SK-N-SH treated with all-trans-retinoic acid at 6 μM for 48 hours (cell line): Measurements from ENCODE around the gene PPP1R26.

ENCODE experiments used
- ARNTL ChIP-seq: fragments of 450-650 bp; formaldehyde crosslinking; IDR thresholded peaks from 2 replicates; pipeline ENCODE4 v1.5.0; 2020; ENCODE audit warnings: low read depth, mild to moderate bottlenecking, moderate library complexity, borderline replicate concordance
- BACH2 ChIP-seq: fragments of 250-450 bp; sonication (Bioruptor Pico); IDR thresholded peaks from 2 replicates; pipeline ENCODE4 v1.9.0; 2021; ENCODE audit warnings: mild to moderate bottlenecking, borderline replicate concordance
- PATZ1 ChIP-seq: fragments of 250-450 bp; sonication (Bioruptor Pico); IDR thresholded peaks from 2 replicates; pipeline ENCODE4 v1.8.0; 2020; ENCODE audit warnings: mild to moderate bottlenecking, moderate library complexity, borderline replicate concordance
- TCF4 ChIP-seq: fragments of 250-450 bp; sonication (Bioruptor Pico); IDR thresholded peaks from 2 replicates; pipeline ENCODE4 v1.8.0; 2021; ENCODE audit warnings: mild to moderate bottlenecking, moderate library complexity, borderline replicate concordance
- ZFP30 ChIP-seq: fragments of 450-650 bp; formaldehyde crosslinking; IDR thresholded peaks from 2 replicates; pipeline ENCODE4 v1.5.0; 2022; ENCODE audit warnings: mild to moderate bottlenecking, moderate library complexity
- ZNF70 ChIP-seq: fragments of 450-650 bp; formaldehyde crosslinking; IDR thresholded peaks from 2 replicates; pipeline ENCODE4 v1.5.0; 2020; ENCODE audit warnings: mild to moderate bottlenecking, moderate library complexity

DNA sequence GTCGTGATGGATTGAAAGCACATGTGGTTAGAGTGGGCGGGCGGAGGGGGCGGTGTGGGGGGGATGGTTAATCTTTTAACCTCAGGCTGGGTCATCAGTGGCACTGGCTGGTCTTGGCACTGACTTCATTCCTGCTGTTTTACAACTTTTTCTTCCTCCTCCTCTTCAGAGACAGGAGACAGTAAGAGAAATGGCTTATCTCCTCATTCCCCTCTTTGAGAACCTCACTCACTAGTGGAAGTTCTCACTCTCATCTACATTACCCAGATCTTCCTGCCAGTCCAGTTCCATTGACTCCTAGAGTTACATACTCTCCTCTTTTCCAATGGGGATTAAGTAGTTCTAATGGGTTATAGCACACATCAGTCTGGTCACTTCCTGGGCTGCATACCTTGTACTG lies 42.3 kb upstream of the PPP1R26 start:
- TF ChIP-seq ARNTL (CRISPR knock-in tag) (no peak), TCF4 (CRISPR knock-in tag) (no peak), BACH2 (CRISPR knock-in tag) (no peak), ZFP30 (CRISPR knock-in tag) (no peak), ZNF70 (CRISPR knock-in tag) (no peak), PATZ1 (CRISPR knock-in tag) (no peak)
